Occipital lobe (tissue), 2 donors: ENCODE results near the gene ZNF831. TPM values are rescaled to one million over a fixed set of nuclear protein-coding genes. Genes with fewer than 3 reads are reported as not detected.

Source experiments
- DNase-seq: peaks from one replicate; lab custom pipeline; 2025; lab: John Stamatoyannopoulos, UW
- total RNA-seq: library from RNA; depleted of rRNA; stranded (reverse); fragments of >200 nt; gene quantifications from one replicate; pipeline ENCODE4 v1.2.3, GENCODE V29; 2014

The ZNF831 gene
- total RNA-seq, 1 donor from 2014 or later: under 0.01 TPM

- no peak for DNase-seq
Measured at GRCh38 chr20:59214073-59214472, 50.5 kb downstream of the ZNF831 start.

- DNase-seq: no peak
Measured at GRCh38 chr20:59214606-59215547, 51.3 kb downstream of the ZNF831 start.

GRCh38 chr20:59217173-59217572 lies 53.6 kb downstream of the ZNF831 start:
- no peak for DNase-seq

GRCh38 chr20:59217794-59218280 lies 54.2 kb downstream of the ZNF831 start:
- DNase-seq: no peak

GRCh38 chr20:59219211-59219610 lies 55.6 kb downstream of the ZNF831 start:
- no peak for DNase-seq

- no peak for DNase-seq
Measured at GRCh38 chr20:59220161-59220560, 56.5 kb downstream of the ZNF831 start.

GRCh38 chr20:59221049-59221706 lies 57.6 kb downstream of the ZNF831 start:
- no peak for DNase-seq

- DNase-seq: no peak
Measured at GRCh38 chr20:59221707-59222252, 58.2 kb downstream of the ZNF831 start.

- peak; percentile 43 for DNase-seq
Measured at GRCh38 chr20:59222253-59223181, 58.9 kb downstream of the ZNF831 start.

GRCh38 chr20:59223182-59223601 lies 59.6 kb downstream of the ZNF831 start:
- peak; percentile 16 for DNase-seq

GRCh38 chr20:59223750-59224149 lies 60.1 kb downstream of the ZNF831 start:
- DNase-seq: no peak

GRCh38 chr20:59224236-59224635 lies 60.6 kb downstream of the ZNF831 start:
- DNase-seq: no peak

GRCh38 chr20:59230385-59230784 lies 66.8 kb downstream of the ZNF831 start:
- no peak for DNase-seq

GRCh38 chr20:59231124-59231804 lies 67.6 kb downstream of the ZNF831 start:
- no peak for DNase-seq

GRCh38 chr20:59232618-59233017 lies 69.0 kb downstream of the ZNF831 start:
- no peak for DNase-seq

- DNase-seq: no peak
Measured at GRCh38 chr20:59235226-59235625, 71.6 kb downstream of the ZNF831 start.

- DNase-seq: no peak
Measured at GRCh38 chr20:59240006-59240405, 76.4 kb downstream of the ZNF831 start.

- no peak for DNase-seq
Measured at GRCh38 chr20:59242714-59243626, 79.3 kb downstream of the ZNF831 start.

- no peak for DNase-seq
Measured at GRCh38 chr20:59246691-59247400, 83.2 kb downstream of the ZNF831 start.
